K562 (cell line): ENCODE data around the gene PFDN4. TPM values are rescaled to one million over a fixed set of nuclear protein-coding genes. Genes with fewer than 3 reads are reported as not detected.

Source experiments
- ATAC-seq: fragments of 200-7000 bp; cut with Tn5 transposase; 3 replicates; pipeline ENCODE4 v1.9.1; 2020; ENCODE audit warnings: moderate library complexity
- BruUV-seq: library from RNA; stranded (reverse); fragments of 400-500 nt; replicated peaks from 2 replicates; lab custom pipeline; 2021; lab: Mats Ljungman, UMichigan
- CTCF ChIA-PET: fragments of 300-600 bp; formaldehyde crosslinking; extraction: SDS; loops from one replicate; lab custom pipeline; 2021; ENCODE audit warnings: low intra/inter-chr PET ratio; lab: Yijun Ruan, JAX
- POLR2A ChIA-PET: fragments of 300-600, 350-650 bp; sonication (Branson Sonifier 250); formaldehyde crosslinking; extraction: SDS; loops from one replicate; lab custom pipeline; 2021; ENCODE audit warnings: antibody characterized with exemption, inconsistent platforms; lab: Yijun Ruan, JAX
- DNase-seq, 4 experiments: peaks; one replicate each; pipeline versions ENCODE4 v3.0.0 to v3.0.0-alpha.2; 2011 to 2018; ENCODE audit warnings: low spot score in 3 of 4, mixed read lengths in 3 of 4; ENCODE audit errors: extremely low read depth in 1 of 4
- FAIRE-seq: peaks from 2 replicates; lab custom pipeline; 2011; peaks lifted over from hg19 to GRCh38; lab: Jason Lieb, UNC
- H2AFZ ChIP-seq: 2 replicates; pipeline ENCODE4 v1.6.0; 2011; ENCODE audit warnings: low read depth, low read length, control low read depth, inconsistent platforms
- H3K27ac ChIP-seq: fragments of 200-600 bp; 3 replicates; pipeline ENCODE4 v1.8.0; 2011; ENCODE audit warnings: low read depth, mild to moderate bottlenecking, control low read depth, inconsistent platforms, low read length, moderate library complexity, mixed read lengths; ENCODE audit errors: extremely low read depth
- H3K27me3 ChIP-seq, 2 experiments: fragments of 300-600 bp in 1 of 2; 2 replicates in 1 of 2; 3 replicates in 1 of 2; pipeline versions ENCODE4 v1.6.0 to v1.8.0; 2011; ENCODE audit warnings: inconsistent platforms in 2 of 2, low read length in 2 of 2, mild to moderate bottlenecking in 1 of 2, mixed read lengths in 1 of 2, moderate library complexity in 1 of 2; ENCODE audit not compliant: control insufficient read depth in 2 of 2, insufficient read depth in 2 of 2
- H3K36me3 ChIP-seq: fragments of 300-600 bp; 3 replicates; pipeline ENCODE4 v1.8.0; 2011; ENCODE audit warnings: mild to moderate bottlenecking, low read length, inconsistent platforms; ENCODE audit not compliant: control insufficient read depth, insufficient read depth
- H3K4me1 ChIP-seq, 2 experiments: fragments of 200-600 bp in 1 of 2; replicated peaks in 1 of 2; 2 replicates in 1 of 2; 3 replicates in 1 of 2; pipeline versions ENCODE4 v1.5.1 to v1.8.0; 2011; ENCODE audit warnings: inconsistent platforms in 2 of 2, low read length in 2 of 2, mild to moderate bottlenecking in 1 of 2, mixed read lengths in 1 of 2, moderate library complexity in 1 of 2; ENCODE audit not compliant: control insufficient read depth in 2 of 2, insufficient read depth in 2 of 2
- H3K4me2 ChIP-seq: 2 replicates; pipeline ENCODE4 v1.6.1; 2011; ENCODE audit warnings: low read length, control low read depth, inconsistent platforms, mixed read lengths; ENCODE audit not compliant: insufficient read depth
- H3K4me3 ChIP-seq: fragments of 200-600 bp; sonication (generic), shearing (Covaris generic); 2 replicates; pipeline ENCODE4 v1.5.1; 2016; ENCODE audit warnings: control low read depth, inconsistent platforms
- H3K79me2 ChIP-seq: fragments of 200-600 bp; 3 replicates; pipeline ENCODE4 v1.8.0; 2011; ENCODE audit warnings: low read length, inconsistent platforms; ENCODE audit not compliant: control insufficient read depth, insufficient read depth
- H3K9ac ChIP-seq, 2 experiments: 2 replicates each; pipeline versions ENCODE4 v1.6.0 to v1.6.1; 2011; ENCODE audit warnings: low read depth in 2 of 2, low read length in 2 of 2, control low read depth in 1 of 2, inconsistent platforms in 1 of 2, mild to moderate bottlenecking in 1 of 2, mixed read lengths in 1 of 2; ENCODE audit not compliant: insufficient read depth in 1 of 2
- H3K9me1 ChIP-seq: one replicate; pipeline ENCODE4 v1.6.0; 2011; ENCODE audit warnings: inconsistent platforms, mild to moderate bottlenecking, low read length, moderate library complexity; ENCODE audit not compliant: control insufficient read depth, insufficient read depth
- H3K9me3 ChIP-seq: replicated peaks from 2 replicates; pipeline ENCODE4 v1.5.1; 2011; ENCODE audit warnings: low read depth, low read length, inconsistent platforms; ENCODE audit not compliant: control insufficient read depth, insufficient read depth
- H4K20me1 ChIP-seq: replicated peaks from 2 replicates; pipeline ENCODE4 v1.6.1; 2011; ENCODE audit warnings: low read length, inconsistent platforms, mixed read lengths; ENCODE audit not compliant: control insufficient read depth, insufficient read depth
- SP1 ChIP-seq: sonication (generic); formaldehyde crosslinking; IDR thresholded peaks from 2 replicates; pipeline ENCODE4 v1.8.1; 2022; ENCODE audit warnings: mild to moderate bottlenecking, missing genetic modification reagents
- TARDBP ChIP-seq: fragments of 450-650 bp; IDR thresholded peaks from 2 replicates; pipeline ENCODE4 v1.6.1; 2016
- ZBTB11 ChIP-seq, 3 experiments: fragments of 200-800 bp in 1 of 3; fragments of 250-450 bp in 1 of 3; fragments of 450-650 bp in 1 of 3; sonication (Bioruptor Pico) in 1 of 3; sonication (Bioruptor generic) in 1 of 3; formaldehyde crosslinking in 1 of 3; IDR thresholded peaks; 2 replicates each; pipeline versions ENCODE4 v1.6.1 to v1.8.0; 2016 to 2022; ENCODE audit warnings: mild to moderate bottlenecking in 2 of 3, missing genetic modification characterization in 2 of 3, missing compliant biosample characterization in 1 of 3, moderate library complexity in 1 of 3
- ZNF436 ChIP-seq: fragments of 250-450, 450-650 bp; sonication (Bioruptor Pico); formaldehyde crosslinking; IDR thresholded peaks from 2 replicates; pipeline ENCODE4 v1.7.0; 2020; ENCODE audit warnings: mild to moderate bottlenecking
- WGBS: fragments of 100-300 bp; shearing (Covaris generic); methylation state at CpG from one replicate; pipeline ENCODE4 v1.1.6; 2016; ENCODE audit warnings: low coverage, mixed read lengths; ENCODE audit not compliant: insufficient coverage; ENCODE audit errors: missing lambda C conversion rate; 5-methylcytosine and 5-hydroxymethylcytosine counted together
- in situ Hi-C: fragments of 300-500 bp; cut with MboI; formaldehyde crosslinking; loops from 4 replicates; pipeline ENCODE4 v1.15.0; 2018; ENCODE audit warnings: inconsistent platforms, mixed read lengths
- intact Hi-C: fragments of 100-400 bp; cut with micrococcal nuclease; formaldehyde crosslinking; loops from 2 replicates; pipeline ENCODE4 v1.14.2; 2022
- polyA plus RNA-seq, 8 experiments: library from polyadenylated mRNA; depleted of rRNA in 4 of 8; stranded (reverse) in 5 of 8; unstranded in 3 of 8; fragments of >200 nt; fragmentation: Nextera tagmentation in 2 of 8; fragmentation: Illumina TruSeq in 1 of 8; extraction: Ambion mirVana in 2 of 8; extraction: Trizol in 1 of 8; gene quantifications; 2 replicates each; pipeline versions ENCODE4 v1.2.1 to v1.2.3, GENCODE V29; 2011 to 2014; ENCODE audit warnings: inconsistent platforms in 1 of 8, missing spikeins in 1 of 8
- total RNA-seq, 7 experiments: library from RNA; depleted of rRNA in 6 of 7; stranded (reverse); fragments of >200 nt in 6 of 7; fragmentation: Illumina TruSeq in 2 of 7; extraction: Trizol in 2 of 7; gene quantifications; 2 replicates each; pipeline versions ENCODE4 v1.2.1 to v1.2.3, GENCODE V29; 2011 to 2021; ENCODE audit warnings: low replicate concordance in 1 of 7

PFDN4 gene
- total and polyA plus RNA-seq, 9 of the 15 experiments (the other 6 are each of a cell fraction or from before 2014, with no cell fraction given), result 60.1 to 214 (median 122) TPM

DNA sequence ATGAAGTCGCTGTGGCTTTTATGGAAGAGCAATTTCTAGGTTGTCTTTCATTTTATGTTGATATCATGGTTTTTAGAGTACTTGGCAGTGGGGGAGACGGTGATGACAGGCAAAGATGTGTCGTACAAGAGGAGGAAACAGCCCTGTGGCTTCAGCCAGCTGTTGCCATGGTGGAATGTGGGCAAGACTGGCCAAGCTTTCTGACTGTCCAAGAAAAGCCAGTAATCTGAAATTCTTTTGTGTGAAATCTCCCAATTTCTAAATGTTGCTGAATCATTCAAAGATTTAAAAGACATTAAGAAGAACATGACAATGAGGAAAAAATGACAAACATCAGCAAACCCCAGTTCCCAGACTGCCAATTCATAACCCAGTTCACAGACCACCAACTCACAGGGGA, 23.1 kb downstream of the PFDN4 start:
- no peak overlapping the region for H3K4me3 ChIP-seq
- H3K9me1 ChIP-seq, result no peaks in the 10 kb centered on the region
- no peaks in the 10 kb centered on the region for H3K79me2 ChIP-seq
- no peaks in the 10 kb centered on the region for H3K9me3 ChIP-seq
- in situ Hi-C loops, result loop anchor here (10.0 kb wide), 1 partner anchor 1244 kb away; no protein-coding TSS in a partner anchor
- no peaks in the 10 kb centered on the region for H3K27me3 ChIP-seq
- no peaks in the 10 kb centered on the region for H4K20me1 ChIP-seq
- no peak overlapping the region for H3K9ac ChIP-seq
- H3K4me2 ChIP-seq, result no peak overlapping the region
- H3K27ac ChIP-seq, result no peak overlapping the region
- POLR2A ChIA-PET, result interaction anchor here (1.2 to 1.5 kb wide), 2 partner anchors 18 to 23 kb away, joined by 3 to 6 read pairs; partner anchors contain the start of gene PFDN4
- H3K36me3 ChIP-seq, result no peaks in the 10 kb centered on the region
- no peaks in the 10 kb centered on the region for H3K4me1 ChIP-seq
- ATAC-seq, result no peak
- TF ChIP-seq ZBTB11 (CRISPR knock-in tag; IDR thresholded peaks at IDR 0.05) (peak in 1 of 3 experiments; percentile 67; a peak in 2 of 6 replicates), SP1 (no peak), TARDBP (no peak), ZNF436 (no peak)
- DNase-seq, result no peak
- WGBS, result 2% methylated on average over 3 of the region's 3 CpGs
- no peak overlapping the region for H2AFZ ChIP-seq
- CTCF ChIA-PET, result no interaction called here
- intact Hi-C loops, result no loop called here
- BruUV-seq, result no TSS peak
- FAIRE-seq, result no peak
